GM12874 (cell line): Measurements from ENCODE around the gene NDUFS6.

Experiments
- TF ChIP-seq, protein P1 (sequence below): IDR thresholded peaks from 2 replicates; pipeline ENCODE4 v1.5.1; 2011; ENCODE audit warnings: low read depth, mild to moderate bottlenecking, control low read depth, low read length, moderate library complexity; ENCODE audit not compliant: insufficient read depth

Gene NDUFS6

DNA sequence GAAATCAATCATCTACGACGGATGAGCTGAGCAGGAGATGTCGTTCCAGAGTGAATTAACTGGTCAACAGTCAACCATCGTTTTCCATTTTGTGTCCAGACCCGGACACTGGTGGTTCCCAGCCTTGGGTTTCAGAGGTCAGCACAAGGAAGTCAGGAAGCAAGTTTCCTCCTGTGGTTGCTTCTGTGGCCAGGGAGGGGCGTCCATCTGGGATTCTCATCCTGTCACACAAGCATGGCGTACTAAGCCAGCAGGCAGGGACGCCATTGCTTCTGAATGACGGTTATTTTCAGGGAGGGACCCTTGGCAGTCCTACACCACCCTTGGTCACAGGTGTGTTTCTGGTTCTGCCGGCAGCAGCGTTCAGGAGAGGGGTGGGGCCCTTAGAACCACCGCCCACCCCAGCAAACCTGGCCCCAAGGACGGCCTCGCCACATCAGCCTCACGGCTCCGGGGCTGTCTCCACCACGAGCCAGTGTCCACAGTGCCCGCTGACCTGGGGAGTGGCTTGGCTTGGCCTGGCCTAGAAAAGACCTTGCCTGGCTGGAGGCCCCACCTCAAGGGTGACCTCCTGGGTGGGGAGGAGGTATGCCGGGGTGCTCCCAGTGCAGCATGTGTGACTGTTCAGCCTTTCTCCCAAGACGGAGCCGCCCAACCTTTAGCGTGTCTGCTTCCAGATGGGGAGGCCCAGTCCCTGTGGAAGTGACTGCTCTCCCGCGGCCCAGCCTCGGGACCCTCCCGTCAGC lies 25.2 kb downstream of the NDUFS6 start:
- TF ChIP-seq, protein P1, sequence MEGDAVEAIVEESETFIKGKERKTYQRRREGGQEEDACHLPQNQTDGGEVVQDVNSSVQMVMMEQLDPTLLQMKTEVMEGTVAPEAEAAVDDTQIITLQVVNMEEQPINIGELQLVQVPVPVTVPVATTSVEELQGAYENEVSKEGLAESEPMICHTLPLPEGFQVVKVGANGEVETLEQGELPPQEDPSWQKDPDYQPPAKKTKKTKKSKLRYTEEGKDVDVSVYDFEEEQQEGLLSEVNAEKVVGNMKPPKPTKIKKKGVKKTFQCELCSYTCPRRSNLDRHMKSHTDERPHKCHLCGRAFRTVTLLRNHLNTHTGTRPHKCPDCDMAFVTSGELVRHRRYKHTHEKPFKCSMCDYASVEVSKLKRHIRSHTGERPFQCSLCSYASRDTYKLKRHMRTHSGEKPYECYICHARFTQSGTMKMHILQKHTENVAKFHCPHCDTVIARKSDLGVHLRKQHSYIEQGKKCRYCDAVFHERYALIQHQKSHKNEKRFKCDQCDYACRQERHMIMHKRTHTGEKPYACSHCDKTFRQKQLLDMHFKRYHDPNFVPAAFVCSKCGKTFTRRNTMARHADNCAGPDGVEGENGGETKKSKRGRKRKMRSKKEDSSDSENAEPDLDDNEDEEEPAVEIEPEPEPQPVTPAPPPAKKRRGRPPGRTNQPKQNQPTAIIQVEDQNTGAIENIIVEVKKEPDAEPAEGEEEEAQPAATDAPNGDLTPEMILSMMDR, result no peak

DNA sequence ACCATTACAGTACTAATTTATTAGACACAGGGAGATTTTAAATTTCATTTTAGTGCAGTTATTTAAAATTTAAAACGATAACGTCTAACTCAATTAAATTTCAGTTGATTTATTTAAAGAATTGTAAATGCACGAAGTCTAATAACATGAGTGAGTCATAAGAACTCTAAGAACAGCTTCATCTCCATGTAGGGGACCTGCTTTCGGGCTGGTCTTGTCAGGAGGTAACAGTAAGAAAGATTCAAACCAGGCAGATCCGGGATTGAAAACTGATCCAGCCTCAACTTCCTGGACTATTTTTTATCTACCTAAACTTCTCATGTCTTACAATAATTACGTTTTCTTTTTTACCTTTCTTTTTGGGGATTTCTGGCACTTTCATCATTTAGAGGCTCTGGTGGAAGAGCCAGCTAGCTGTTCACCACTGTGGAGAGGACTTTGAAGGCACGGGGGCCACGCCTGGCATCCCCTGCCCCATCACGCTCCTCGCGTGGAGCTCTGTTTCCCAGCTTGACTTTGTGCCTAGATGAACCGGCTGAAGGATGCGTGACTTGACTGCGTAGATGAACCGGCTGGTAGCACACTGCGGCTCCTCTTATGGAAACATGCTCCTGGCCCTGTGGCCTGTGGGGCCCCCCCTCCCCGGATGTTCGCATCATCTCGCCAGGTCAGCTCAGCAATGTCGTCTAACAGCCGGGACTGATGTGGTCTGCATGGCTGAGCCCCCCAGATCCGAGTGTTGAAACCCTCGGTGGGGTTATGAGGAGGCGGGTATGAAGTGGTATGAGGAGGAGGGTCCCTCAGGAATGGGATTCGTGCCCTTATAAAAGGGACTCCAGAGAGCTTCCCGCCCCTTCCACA lies 26.0 kb downstream of the NDUFS6 start:
- TF ChIP-seq, protein P1, result no peak

DNA sequence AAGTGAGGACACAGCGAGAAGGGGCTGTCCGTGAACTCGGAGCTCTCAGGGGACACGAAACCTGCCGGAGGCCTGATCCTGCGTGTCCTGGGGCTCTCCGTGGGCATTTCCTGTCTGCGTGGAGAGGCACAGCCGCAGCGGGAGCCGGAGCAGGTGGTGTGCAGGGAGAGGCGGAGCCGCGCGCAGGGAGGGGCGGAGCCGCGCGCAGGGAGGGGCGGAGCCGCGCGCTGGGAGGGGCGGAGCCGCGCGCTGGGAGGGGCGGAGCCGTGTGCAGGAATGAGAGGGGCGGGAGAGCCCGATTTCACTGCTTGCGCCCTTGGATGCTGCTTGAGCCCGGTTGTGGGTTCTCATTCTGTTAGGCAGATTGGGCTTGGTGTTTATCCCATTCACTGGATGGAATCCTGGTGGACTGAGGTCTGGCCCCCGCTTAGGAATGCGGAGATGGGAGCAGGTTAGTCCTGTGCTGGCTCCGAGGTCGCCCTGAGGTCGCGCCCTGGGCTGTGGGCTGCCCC lies 26.7 kb downstream of the NDUFS6 start:
- TF ChIP-seq, protein P1, result no peak

DNA sequence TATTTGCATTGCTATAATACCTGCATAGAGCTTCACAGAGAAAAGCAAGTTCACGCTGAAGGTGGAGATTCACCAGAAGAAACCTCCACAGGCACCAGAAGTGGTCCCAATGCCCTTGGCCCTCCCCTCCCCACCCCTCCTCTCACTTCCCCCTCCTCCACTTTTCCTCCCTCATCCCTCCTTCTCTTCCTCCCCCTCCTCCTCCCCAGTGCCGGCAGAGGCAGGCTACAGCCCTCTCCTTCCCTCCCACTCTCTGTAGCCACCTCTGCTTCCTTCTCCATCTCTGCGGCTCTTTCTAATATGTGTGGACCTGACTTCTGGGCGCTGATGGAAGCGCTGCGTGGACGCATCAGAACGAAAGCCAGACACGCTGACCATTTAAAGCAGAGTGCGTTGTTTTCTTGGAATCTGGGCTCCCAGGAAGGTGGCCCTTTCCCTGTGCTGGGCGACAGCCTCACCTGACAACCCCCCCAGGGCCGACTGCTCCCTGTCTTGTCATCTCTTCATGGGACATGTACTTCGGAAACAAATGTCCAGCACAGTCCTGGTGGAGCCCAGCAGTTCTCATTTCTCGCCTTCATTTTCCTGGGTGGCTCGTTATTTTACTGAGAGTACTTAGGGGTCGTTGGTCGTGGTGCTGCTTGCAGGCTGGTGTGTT lies 29.5 kb downstream of the NDUFS6 start:
- TF ChIP-seq, protein P1, result no peak

DNA sequence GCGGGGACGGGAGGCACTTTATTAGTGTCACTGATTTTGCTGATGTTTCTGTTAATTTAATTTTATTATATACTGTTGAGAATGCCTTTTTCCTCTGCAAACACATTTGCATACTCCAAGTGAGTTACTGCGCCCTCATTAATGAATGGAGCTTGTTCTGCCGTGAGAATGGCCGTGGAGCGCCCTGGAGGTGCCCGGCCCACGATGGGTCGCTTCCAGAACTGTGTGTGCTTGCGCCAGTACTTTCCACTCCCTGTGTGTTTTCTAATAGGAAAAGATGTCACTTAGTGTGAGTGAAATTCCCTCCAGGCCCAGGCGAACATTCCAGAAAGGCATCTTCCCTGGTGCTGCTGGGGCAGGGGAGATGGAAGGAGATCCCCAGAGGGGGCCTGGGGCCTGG lies 30.1 kb downstream of the NDUFS6 start:
- TF ChIP-seq, protein P1, result no peak

DNA sequence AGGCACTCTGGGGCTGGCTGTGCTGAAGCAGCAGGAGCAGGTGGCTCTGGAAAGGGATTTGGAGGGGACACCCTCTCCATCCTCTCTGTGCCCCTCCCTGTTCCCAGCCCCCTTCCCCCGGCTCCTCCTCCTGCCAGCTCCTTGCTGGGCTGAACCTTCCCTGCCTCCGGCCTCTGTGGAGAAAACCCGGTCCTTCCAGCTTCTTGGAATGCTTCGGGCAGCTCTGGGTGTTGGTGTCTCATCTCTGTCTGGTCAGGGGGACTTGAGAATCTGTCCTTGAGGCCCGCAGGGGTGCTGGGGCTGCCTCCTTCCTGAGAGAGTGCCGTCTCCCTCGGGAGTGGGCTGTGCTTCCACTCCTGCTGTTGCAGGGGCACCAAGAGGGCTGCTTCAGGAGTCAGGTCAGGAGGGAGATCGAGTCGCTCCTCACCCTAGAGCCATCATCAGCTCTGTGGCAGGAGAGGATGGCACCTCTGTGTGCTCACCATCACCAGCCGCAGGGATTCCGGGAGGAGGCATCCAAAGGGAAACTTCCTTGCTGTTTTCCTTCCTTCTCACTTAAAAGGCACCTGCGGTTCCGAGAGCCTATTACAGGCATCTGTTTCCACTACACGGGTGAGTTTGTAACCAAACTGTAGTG lies 30.6 kb downstream of the NDUFS6 start:
- TF ChIP-seq, protein P1, result no peak
